Uterus (tissue), 2 donors: ENCODE measurements around the gene ADAP1.

Experiments
- CTCF ChIP-seq, 4 experiments: fragments of 200-600 bp in 2 of 4; fragments of 450-650 bp in 2 of 4; sonication (generic) in 2 of 4; IDR thresholded peaks; one replicate each; pipeline ENCODE4 v1.5.1; 2016 to 2019; ENCODE audit warnings: antibody characterized with exemption in 4 of 4, mild to moderate bottlenecking in 2 of 4, moderate library complexity in 1 of 4
- POLR2A ChIP-seq, 2 donors: fragments of 450-650 bp; IDR thresholded peaks; one replicate each; pipeline ENCODE4 v1.6.1; 2016; ENCODE audit warnings: antibody characterized with exemption in 2 of 2, mild to moderate bottlenecking in 1 of 2, moderate library complexity in 1 of 2

GRCh38 chr7:849781-850180 is 104.7 kb downstream of the ADAP1 start:
- TF ChIP-seq CTCF (IDR thresholded peaks at IDR 0.05) (no peak), POLR2A (IDR thresholded peaks at IDR 0.05) (no peak)
